Measurements from ENCODE around the gene CRYGB.
"Not testable (repeated sequence)": the region's sequence is repeated elsewhere in the genome, so short reads cannot be mapped to it uniquely, and the experiment has no call there.

CRYGB gene

DNA sequence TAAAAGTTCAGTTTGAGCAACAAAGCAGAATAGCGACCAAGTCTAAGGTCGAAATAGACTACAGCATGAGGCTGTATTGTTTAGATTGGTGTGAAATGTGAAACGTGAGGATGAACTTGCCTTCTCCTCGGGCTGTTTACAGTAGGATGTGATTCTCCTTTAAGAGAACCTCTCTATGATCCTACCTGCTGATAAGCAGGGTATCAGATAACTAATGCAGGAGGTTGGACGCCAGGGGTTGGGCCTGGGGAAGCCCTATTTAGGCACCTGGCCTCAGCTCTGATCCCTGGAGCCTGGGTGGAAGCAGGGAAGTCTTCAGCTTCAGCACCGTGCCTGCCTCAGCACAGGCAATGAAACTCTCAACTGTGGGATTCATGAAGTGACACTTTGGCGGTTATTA lies 33.0 kb downstream of the CRYGB start:
- DNase-seq (ENCODE audit: low read depth in 2 of 2) = no peak

DNA sequence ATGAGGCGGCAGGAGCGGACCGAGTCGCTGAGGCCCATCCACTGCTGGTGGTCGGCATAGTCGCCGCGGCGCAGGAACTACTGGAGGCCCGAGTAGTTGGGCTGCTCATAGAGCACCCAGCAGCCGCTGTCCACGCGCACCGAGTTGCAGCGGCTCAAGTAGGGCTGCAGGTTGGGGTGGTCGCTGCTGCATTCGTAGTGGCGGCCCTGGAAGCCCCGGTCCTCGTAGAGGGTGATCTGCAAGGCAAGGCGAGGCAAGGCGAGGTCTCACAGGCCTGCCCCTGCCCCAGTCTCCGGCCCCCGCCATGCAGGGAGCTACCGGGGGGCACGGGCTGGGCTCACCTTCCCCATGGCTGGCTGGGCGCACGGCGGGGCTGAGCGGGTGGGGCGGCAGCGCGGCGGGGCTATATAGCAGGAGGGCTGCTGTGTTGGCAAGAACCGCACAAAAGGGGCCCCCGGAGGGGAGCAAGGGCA lies 33.6 kb downstream of the CRYGB start:
- DNase-seq (ENCODE audit: low read depth in 2 of 2) = not testable (repeated sequence)

DNA sequence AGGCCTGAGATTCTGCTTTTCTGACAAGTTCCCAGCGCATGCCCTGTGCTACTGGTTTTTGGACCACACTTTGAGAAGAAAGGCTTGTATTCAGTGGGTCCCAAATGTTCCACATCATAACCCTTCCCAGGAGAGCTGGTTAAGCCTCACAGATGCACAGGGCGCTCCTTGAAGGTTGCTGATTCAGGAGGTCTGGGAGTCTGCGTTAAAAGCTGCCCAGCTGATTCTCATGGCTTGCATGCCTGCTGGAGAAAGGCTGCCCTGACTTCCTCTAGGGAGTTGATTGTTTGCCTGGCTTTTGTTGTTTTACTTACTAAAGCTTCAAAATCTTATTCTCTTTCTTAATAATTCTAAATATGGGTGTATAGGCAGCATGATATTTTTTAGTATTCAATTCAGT lies 42.3 kb downstream of the CRYGB start:
- DNase-seq (ENCODE audit: low read depth in 2 of 2) = no peak

DNA sequence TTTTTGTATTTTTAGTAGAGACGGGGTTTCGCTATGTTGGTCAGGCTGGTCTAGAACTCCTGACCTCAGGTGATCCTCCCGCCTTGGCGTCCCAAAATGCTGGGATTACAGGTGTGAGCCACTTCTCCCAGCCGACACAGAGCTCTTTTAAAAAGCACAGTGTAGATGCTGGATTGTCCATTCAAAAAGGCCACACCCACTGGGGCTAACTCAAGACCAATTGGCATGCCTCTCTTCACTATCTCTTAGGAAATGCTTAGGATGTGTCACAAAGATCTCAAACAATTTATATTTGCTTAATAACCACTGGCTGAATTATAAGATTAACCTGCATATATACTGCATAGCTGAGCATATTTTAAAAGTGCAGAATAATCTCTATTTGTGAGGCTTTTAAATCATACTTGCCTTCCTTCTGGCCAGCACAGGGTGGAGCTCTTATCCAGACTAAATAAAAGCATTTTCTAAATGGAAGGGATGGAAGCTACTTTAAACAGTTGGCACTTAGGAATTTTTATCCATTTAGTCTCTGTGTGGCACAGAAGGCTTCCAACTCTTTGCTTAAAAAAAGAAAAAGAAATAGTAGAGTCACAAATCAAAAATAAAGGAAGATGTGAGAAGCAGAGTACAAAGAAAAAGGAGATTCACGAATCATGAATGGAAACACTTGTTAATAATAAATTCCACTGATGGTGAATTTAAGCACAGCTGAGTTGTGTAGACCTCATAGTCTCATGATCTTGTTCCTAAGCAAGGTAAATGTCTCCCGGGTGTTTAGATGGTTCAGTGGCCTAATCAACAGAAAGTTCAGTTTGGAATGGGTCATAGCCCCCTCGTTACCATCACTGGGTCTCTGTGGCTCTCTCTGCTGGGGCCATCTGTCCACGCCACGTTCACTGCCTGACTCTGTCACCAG lies 44.0 kb downstream of the CRYGB start:
- DNase-seq (ENCODE audit: low read depth in 2 of 2) = no peak

DNA sequence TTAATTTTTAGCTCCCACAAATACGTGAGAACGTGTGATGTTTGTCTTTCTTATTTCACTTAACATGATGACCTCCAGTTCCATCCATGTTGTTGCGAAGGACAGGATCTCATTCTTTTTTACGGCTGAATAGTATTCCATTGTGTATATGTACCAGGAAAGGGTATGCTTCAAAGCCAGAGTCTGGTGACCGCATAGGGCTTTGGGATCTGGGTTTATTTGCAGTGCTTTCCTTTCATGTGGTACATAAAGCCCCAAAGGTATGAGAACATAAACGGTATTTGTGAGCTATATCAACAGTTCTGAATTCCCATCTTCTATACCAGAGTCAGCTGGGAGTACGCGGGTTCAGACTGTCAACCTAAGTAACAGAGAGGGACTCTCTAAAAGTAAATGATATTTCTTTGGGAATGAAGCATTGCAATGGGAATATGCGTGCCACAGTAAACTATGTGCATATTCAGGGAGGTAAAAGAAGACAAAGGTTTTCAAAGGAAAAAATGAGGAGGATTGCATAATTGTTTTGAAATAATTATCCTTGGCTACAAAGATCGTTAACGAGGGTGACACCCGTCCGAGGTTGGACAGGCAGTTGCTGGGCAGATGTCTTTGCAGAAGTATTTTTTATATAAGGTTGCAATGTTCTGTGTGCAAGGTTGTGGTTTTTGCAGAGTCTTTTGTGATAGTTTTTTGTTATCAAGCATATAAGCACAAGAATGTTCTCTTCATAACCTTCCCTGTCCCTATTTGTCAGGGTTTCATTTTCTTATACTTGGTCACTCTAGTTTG lies 46.1 kb downstream of the CRYGB start:
- no peak for DNase-seq (ENCODE audit: low read depth in 2 of 2)

DNA sequence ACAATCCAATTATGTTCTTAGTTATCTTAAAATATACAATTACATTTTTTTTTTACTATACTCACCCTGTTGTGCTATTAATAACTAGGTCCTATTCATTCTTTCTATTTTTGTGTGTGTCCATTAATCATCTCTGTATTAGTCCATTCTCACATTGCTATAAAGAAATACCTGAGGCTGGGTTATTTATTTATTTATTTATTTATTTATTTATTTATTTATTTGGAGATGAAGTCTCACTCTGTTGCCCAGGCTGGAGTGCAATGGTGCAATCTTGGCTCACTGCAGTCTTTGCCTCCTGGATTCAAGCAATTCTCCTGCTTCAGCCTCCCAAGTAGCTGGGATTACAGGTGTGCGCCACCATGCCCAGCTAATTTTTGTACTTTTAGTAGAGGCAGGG lies 47.3 kb downstream of the CRYGB start:
- DNase-seq (ENCODE audit: low read depth in 2 of 2) = not testable (repeated sequence)

DNA sequence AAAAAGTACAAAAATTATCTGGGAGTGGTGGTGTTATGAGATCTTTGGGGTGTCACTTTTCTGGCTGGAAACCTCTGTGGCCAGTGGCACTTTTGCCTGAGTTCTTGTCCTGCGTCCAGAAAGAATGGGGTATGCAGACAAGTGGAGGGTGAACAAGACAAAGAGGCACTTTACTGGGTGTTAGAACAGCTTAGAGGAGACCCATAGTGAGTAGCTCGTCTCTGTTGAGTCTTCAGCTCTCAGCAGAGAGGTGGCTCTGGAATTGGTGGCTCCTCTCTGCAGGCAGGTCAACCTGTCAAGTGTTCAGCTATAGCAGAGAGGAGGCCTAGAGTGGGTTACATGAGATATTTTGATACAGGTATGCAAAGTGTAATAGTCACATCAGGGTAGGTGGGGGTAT lies 47.7 kb downstream of the CRYGB start:
- no peak for DNase-seq (ENCODE audit: low read depth in 2 of 2)

DNA sequence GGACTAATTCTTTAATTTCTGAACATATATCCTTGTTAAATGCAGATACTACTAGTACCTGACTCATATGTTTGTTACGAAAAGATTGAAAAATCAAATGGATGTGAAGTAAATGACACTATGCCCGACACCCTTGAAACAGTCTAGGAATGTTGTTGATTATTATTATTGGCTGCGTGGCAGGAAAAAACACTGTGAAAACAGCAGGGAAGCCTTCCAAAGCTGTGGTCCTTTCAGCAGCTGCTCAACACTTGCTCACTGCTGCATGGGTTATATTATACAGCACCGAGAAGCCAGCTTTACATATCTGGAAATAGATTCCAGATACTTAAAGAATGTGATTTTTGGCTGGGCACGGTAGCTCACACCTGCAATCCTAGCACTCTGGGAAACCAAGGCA lies 48.2 kb downstream of the CRYGB start:
- DNase-seq (ENCODE audit: low read depth in 2 of 2) = no peak

DNA sequence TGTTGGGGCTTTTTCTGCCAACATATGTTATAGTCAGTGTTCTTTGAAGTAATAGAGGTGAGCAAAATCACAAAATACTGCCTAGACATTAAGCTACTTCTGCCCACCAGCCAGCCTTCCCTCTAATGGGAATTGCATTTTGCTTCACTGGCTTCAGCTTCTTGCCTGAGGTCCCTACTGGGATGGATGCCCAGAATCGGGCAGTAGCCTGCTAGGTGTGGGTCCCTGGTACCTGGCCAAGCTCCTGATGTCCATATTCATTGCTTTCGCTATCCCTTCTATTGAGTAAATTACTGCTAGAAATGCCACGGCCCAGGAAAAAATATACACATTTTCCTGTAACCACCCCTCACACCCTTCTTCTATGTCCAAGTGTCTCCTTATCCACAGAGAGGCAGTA lies 48.6 kb downstream of the CRYGB start:
- no peak for DNase-seq (ENCODE audit: low read depth in 2 of 2)

DNA sequence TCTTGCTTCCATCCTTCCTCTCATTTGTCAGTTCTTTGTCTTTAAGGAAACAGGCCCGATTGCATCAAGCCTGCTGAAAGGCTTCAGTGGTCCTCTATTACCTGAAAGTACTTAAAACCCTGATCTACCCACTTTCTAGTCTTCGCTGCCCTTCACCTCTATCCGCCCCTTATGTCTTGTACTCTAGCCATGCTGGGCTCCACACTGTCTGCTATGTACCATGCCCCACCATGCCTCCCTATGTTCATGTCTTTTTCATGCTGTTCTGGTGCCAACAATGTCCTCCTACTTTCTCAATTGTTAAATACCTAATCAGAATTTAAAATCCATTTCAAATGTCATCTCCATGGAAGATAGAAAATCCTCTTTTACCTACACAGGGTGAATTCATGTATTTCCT lies 49.9 kb downstream of the CRYGB start:
- DNase-seq (ENCODE audit: low read depth in 2 of 2) = no peak

DNA sequence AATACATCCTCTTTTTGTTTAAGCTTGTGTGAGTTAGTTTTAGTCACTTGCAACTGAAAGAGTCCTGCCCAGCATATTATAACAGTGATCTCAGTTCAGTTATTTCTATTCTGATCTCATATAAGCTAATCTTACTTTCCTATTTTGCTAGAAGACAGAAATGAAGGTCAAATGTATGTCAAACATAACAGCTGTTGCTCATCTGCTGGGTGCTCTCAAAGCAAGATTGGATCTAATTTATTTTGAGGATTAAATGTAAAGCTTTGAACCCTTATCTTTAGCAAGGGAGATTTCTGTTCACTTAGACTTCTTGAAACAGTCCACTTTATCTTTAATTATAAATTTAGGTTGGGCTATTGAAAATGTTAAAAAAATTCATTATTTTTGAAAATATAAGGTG lies 52.8 kb downstream of the CRYGB start:
- no peak for DNase-seq (ENCODE audit: low read depth in 2 of 2)
